ENCODE data around the gene NPEPPS.

Gene NPEPPS

DNA sequence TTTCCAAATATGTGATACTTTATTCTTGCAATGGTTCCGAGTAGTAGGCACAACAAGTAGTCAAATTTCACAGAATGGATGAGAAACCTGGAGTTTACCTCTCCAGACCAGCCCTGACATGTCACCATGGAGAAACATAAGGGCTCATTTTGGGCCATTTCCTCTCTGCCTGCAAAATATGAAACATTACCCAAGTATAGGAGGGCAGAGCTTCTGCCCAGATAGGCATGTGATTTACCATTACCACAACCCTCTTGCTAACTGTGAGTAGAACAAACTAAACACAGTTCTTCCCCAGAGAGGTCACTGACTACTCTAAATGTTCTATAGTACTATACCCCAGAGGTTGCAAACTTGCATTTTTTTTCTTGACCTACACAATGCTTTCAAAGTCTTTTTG is 103.1 kb downstream of the NPEPPS start:
- DNase-seq = no peak

DNA sequence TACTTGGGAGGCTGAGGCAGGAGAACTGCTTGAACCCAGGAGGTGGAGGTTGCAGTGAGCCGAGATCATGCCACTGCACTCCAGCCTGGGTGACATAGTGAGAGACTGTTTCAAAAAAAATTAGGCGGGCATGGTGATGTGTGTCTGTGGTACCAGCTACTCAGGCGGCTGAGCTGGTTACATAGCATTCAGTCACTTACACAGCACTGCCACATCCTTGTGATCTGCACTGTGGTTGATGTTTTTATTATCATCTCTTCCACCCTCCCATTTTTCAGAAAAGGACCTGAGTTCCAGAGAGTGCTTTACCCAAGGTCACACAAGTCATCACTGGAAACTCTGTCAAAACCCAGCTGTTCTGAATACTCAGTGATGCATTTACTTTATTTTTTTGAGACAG is 104.0 kb downstream of the NPEPPS start:
- DNase-seq = no peak

GRCh38 chr17:47635734-47636133 is 104.8 kb downstream of the NPEPPS start:
- no peak for DNase-seq

- DNase-seq = no peak
Observed at GRCh38 chr17:47636273-47637030, 105.5 kb downstream of the NPEPPS start.

GRCh38 chr17:47638903-47639302 is 108.0 kb downstream of the NPEPPS start:
- DNase-seq = no peak

- DNase-seq = no peak
Observed at GRCh38 chr17:47640076-47640475, 109.2 kb downstream of the NPEPPS start.

- no peak for DNase-seq
Observed at GRCh38 chr17:47641202-47641601, 110.3 kb downstream of the NPEPPS start.

GRCh38 chr17:47643116-47643515 is 112.2 kb downstream of the NPEPPS start:
- DNase-seq = no peak

GRCh38 chr17:47644324-47644723 is 113.4 kb downstream of the NPEPPS start:
- DNase-seq = no peak

- peak; percentile 96 for DNase-seq
Observed at GRCh38 chr17:47649153-47649971, 118.5 kb downstream of the NPEPPS start, which contains the start of gene KPNB1. KPNB1 (plus strand) TSS chr17:47649919; CDS start chr17:47650245, 326 bp downstream.

GRCh38 chr17:47649972-47650524 is 119.1 kb downstream of the NPEPPS start:
- DNase-seq = peak; percentile 47

DNA sequence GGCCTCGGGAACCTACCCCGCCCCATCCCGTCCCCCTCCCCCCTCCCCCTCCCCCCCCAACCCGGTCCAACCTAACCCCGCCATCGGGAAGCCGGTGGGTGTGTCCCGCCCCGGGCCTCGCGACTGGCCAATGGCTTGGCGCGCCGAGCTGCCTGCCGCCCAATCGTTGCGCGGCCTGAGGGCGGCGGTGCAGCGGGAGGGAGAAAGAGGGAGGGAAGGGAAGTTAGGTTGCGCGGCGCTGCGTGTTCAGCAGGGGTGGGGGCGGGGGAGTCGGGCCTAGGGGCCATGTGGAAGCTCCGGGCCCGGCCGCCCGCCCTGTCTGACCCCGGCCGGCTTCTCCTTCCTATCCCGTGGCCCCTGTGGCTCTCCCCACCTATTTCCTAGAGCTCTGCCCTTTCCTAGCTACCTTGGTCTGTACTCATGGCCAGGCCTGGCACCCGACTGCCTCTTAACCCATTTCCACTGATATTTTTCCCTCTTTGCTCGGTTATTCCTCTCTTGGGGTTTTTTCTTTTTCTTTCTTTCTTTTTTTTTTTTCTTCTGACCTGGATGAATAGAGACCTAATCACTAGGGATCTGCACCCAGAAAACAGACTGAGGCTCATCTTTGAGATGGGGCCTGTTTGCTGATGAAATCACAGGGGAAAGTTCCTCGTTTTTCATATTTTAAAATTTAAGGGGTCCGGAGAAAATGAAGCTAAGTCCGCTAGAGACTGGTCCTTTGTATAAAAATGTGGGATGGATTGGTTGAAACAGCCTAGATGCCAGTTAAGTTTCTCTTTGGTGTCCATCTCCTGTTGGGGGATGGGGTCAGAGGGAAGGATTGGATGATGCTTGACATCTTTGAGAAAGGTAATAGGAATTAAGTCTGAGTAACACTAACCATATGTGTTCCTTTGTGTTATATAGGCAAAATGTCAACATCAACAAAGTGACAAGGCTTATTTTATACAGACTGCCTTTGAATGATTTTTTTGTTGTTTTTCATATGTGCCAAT is 119.9 kb downstream of the NPEPPS start:
- peak; percentile 84 for DNase-seq

DNA sequence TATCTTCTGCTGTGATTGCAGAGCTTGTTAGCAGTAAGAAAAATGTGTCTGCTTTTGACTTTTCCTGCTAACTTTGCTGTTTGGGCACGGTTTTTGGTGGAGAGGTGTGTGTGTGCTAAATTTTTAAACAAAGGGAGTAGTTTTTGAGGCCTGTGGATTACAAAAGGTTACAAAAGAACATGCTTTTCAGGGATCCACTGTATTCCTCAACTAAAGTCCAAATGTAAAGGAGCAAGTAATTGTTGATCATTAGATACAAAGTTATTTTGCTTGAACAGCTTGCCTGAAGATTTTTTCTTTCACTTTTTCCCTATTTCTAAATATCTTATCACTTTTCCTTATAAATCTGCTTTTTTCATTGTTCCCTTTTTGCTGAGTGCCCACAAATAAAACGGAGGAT is 120.8 kb downstream of the NPEPPS start:
- DNase-seq = no peak

DNA sequence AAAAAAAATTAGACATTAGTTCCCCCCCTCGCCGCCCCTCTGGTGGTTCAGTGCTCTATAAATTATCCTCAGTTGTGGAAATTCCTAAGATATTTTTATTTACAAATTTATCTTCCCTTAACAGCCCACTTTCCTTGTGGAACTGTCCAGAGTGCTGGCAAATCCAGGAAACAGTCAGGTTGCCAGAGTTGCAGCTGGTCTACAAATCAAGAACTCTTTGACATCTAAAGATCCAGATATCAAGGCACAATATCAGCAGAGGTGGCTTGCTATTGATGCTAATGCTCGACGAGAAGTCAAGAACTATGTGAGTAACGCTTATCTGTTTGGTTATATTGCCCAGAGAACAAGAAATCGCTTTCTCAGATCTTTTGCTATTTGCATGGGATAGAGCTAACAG is 121.7 kb downstream of the NPEPPS start:
- no peak for DNase-seq

GRCh38 chr17:47653442-47653841 is 122.5 kb downstream of the NPEPPS start:
- DNase-seq = no peak

DNA sequence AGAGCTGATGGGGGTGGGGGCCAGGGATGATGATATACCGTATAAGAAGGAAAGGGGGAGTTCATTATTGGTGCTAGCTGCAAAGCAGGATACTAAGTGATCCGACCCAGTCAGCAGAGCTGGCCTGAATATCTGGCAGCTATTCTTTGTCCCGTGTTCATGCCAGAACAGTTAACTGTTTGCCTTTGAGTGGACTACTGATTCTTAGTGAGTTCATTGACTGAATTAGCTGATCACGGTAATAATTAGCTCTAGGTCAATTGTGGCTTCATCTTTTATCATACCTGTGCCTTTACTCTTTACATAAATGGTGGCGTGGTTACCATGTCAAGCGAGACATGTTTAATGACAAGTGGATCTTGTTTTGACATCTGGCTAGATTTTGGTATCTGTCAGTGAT is 124.1 kb downstream of the NPEPPS start:
- no peak for DNase-seq

DNA sequence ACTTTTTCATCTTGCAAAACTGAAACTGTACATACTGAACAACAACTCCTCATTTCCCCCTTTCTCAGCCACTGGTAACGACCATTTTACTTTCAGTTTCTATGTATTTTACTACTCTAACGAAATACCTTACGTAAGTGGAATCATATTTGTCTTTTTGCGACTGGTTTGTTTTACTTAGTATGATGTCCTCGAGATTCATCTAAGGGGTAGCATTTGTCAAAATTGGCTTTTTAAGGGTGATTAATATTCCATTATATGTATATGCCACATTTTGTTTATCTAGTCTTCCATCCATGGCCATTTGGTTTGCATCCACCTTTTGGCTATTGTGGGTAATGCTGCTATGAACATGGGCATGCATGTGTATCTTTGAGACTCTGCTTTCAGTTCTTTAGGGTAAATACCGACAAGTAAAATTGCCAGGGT is 129.2 kb downstream of the NPEPPS start:
- DNase-seq = no peak

DNA sequence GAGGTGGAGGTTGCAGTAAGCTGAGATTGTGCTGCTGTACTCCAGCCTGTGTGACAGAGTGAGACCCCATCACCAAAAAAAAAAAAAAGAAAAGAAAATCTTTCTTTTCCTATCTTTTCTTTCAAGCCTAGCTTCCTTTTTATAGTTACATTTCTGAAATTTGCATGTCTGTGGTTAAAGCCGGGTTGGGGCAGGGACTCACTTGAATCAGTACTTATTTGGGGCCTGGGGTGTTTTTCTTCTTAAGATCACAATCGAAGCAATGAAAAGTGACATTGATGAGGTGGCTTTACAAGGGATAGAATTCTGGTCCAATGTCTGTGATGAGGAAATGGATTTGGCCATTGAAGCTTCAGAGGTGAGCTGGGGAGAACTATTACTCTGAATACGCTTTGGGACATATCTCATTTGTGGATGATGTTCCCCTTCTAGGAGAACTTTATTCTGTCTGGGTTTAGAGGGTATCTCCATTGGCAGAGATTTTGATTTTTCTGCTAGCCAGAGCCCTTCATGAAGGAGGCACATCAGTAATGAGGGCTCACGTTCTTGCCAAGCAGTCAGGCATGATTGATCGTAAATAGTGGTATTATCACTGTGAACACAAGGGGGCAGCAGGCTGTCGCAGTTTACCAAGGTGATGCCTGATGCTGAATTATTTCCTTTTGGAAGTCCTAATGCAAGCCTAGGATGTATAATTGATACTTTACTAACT is 133.2 kb downstream of the NPEPPS start:
- peak; percentile 49 for DNase-seq

DNA sequence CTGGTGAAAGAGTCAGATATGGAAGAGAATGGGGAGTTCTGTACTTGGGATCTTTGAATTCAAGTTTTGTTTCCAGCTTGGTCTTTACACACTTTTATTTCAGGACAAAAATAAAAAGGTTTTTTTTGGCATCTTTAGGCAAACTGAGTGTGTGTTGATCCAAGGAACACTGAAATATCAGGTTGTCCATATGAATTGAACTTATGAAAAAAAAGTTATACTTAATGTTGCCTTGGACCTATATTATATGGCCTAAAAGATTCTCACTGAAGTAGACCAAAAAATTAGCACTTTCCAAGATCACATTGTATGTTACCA is 133.7 kb downstream of the NPEPPS start:
- DNase-seq = no peak

DNA sequence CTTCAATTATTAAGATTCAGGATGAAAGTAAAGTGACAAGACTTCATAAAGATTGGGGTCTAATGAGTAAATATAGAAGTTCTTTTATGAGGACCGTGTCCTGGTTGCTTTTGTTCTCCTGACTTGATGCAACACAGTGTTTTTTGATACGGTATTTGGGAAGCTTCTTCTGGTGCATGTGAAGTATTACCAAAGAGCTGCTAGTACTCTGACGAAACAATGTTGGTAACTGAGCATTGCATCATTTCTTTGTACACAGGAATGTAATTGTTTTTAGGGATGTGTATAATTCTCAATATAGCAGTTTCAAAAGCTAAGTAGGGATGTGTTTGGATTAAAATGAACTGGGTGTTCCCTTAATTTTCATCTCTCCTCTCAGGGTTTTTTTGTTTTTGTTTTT is 134.7 kb downstream of the NPEPPS start:
- DNase-seq = no peak

DNA sequence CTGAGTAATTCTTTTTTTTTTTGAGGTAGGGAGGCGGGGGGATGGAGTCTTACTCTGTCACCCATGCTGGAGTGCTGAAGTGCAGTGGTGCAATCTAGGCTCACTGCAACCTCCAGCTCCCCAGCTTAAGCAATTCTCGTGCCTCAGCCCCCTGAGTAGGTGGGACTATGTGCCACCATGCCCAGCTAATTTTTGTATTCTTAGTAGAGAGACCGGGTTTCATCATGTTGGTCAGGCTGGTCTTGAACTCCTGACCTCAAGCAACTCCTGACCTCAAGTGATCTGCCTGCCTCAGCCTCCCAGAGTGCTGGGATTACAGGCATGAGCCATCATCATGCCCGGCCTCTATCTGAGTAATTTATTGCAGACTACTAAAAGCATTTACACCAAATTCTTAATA is 138.2 kb downstream of the NPEPPS start:
- no peak for DNase-seq

DNA sequence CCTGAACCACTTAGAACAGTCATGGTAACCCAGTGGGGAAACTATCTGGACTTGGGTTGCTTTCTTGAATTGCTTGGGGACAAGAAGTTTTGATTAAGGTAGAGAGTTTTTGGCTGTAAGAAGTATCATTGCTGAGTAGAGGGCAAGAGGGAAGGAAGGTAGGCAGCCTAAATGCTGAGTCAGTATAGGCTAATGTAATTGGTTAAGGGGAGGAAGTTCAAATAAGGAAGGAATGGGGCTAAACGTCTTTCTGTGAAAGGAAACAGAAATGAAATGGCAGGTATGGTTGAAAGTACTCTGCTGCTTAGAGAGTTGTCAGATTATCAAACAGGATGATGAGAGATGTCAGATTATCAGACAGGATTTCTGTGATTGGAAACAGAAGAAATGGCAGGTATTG is 139.2 kb downstream of the NPEPPS start:
- DNase-seq = no peak

Measured in T-helper 9 cell (primary cell).